CD8-positive, alpha-beta memory T cell (primary cell): ENCODE results near the gene EPAS1. TPM values are rescaled to one million over a fixed set of nuclear protein-coding genes. Genes with fewer than 3 reads are reported as not detected.
A peak's percentile ranks its signal among the peaks of the same experiment; 100 is the strongest.

ENCODE experiments used
- CTCF ChIA-PET: fragments of 350-600 bp; sonication (Branson Sonifier 250); formaldehyde crosslinking; loops from one replicate; lab custom pipeline; 2021; ENCODE audit warnings: antibody characterized with exemption; lab: Charles Lee
- POLR2A ChIA-PET: fragments of 350-600 bp; sonication (Branson Sonifier 250); formaldehyde crosslinking; loops from one replicate; lab custom pipeline; 2021; ENCODE audit warnings: antibody characterized with exemption; lab: Charles Lee
- DNase-seq, 5 donors: peaks; one replicate each; pipeline versions ENCODE4 v3.0.0 to v3.0.0-alpha.2; 2020 to 2022; ENCODE audit warnings: mixed read lengths in 1 of 5
- H3K27ac ChIP-seq: one replicate; pipeline ENCODE4 v1.7.0; 2013; ENCODE audit warnings: low read depth, mild to moderate bottlenecking, low read length, moderate library complexity
- H3K27me3 ChIP-seq: 2 replicates; pipeline ENCODE4 v1.7.0; 2013; ENCODE audit warnings: low read length, mild to moderate bottlenecking; ENCODE audit not compliant: insufficient read depth, poor library complexity, severe bottlenecking
- H3K36me3 ChIP-seq: 2 replicates; pipeline ENCODE4 v1.7.0; 2013; ENCODE audit warnings: mild to moderate bottlenecking, low read length, moderate library complexity; ENCODE audit not compliant: insufficient read depth
- H3K4me1 ChIP-seq: 2 replicates; pipeline ENCODE4 v1.7.0; 2013; ENCODE audit warnings: mild to moderate bottlenecking, low read length, moderate library complexity; ENCODE audit not compliant: insufficient read depth
- H3K4me3 ChIP-seq: 2 replicates; pipeline ENCODE4 v1.7.0; 2013; ENCODE audit warnings: mild to moderate bottlenecking, low read length
- H3K9me3 ChIP-seq: 2 replicates; pipeline ENCODE4 v1.7.0; 2013; ENCODE audit warnings: mild to moderate bottlenecking, low read length
- H3K27ac Mint-ChIP-seq, 8 donors: one replicate each; pipeline ENCODE4 v1.8.0; 2020 to 2021; ENCODE audit warnings: mixed read lengths in 8 of 8, mild to moderate bottlenecking in 6 of 8, inconsistent platforms in 3 of 8, moderate library complexity in 3 of 8
- H3K27me3 Mint-ChIP-seq, 2 donors: one replicate each; pipeline ENCODE4 v1.8.0; 2020 to 2021; ENCODE audit warnings: mixed read lengths in 2 of 2, mild to moderate bottlenecking in 1 of 2, moderate library complexity in 1 of 2
- H3K36me3 Mint-ChIP-seq, 3 donors: one replicate each; pipeline ENCODE4 v1.8.0; 2020 to 2021; ENCODE audit warnings: mixed read lengths in 3 of 3, inconsistent platforms in 1 of 3, mild to moderate bottlenecking in 1 of 3
- H3K4me1 Mint-ChIP-seq, 3 donors: one replicate each; pipeline ENCODE4 v1.8.0; 2020 to 2021; ENCODE audit warnings: mixed read lengths in 3 of 3, inconsistent platforms in 1 of 3, mild to moderate bottlenecking in 1 of 3
- H3K4me3 Mint-ChIP-seq, 7 donors: one replicate each; pipeline ENCODE4 v1.8.0; 2020 to 2021; ENCODE audit warnings: mixed read lengths in 7 of 7, mild to moderate bottlenecking in 6 of 7, moderate library complexity in 4 of 7, inconsistent platforms in 2 of 7
- H3K9me3 Mint-ChIP-seq, 5 donors: one replicate each; pipeline ENCODE4 v1.8.0; 2020 to 2022; ENCODE audit warnings: mixed read lengths in 5 of 5, mild to moderate bottlenecking in 3 of 5, moderate library complexity in 2 of 5, inconsistent platforms in 1 of 5
- polyA plus RNA-seq: library from polyadenylated mRNA; unstranded; fragments of 300-500 nt; fragmentation: Illumina TruSeq; gene quantifications from one replicate; pipeline ENCODE4 v1.2.3, GENCODE V29; 2021
- total RNA-seq, 2 experiments: library from RNA; stranded (reverse); gene quantifications; one replicate each; pipeline ENCODE4 v1.2.3, GENCODE V29; 2021

The EPAS1 gene
- total and polyA plus RNA-seq, 3 experiments from 2014 or later = 1.4 to 14.5 (median 9.0) TPM

DNA sequence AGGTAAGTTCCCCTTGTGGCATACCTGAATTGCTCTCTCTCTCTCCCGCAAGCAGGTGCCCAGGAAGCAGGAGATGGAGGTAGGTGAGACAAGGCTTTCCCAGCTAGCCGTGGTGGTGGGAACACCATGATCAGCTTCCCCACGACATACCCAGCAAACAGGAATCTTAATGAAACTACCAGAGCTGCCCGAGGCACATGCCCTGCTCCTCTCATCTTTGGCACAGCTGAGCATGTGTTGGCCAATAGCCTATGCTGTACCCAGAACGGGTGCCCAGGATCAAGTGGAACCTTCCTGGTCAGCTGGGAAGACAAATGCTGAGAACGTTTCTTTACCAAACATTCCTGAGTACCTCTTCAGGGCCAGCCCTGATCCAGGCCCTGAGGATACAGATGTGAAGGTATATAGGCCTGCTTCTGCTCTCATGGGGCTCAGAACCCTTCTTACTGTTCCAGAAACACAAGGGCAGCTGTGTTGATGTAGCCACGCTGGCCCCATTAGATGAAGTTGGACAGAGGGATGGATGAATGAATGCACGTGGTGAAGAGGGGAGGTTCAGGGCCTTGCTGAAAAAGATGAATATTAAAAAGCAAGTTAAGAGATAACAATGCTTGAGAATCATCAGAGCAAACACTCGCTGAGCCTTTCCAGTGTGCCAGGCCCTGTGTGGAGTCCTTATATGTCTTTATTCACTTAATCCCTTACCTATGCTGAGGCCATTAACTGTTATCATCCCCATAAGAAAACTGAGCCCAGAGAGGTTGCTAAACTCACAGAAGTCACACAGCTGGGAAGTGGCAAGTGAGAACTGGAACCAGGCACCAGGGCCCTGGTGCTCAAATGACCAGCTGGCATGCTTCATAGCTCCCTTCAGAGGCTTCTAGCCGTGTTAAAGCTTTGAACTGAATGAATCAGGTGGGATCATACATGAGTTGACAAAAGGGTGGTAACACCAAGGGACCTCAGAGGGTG is 113.4 kb downstream of the EPAS1 start:
- peaks cover 0 to 4% (median 4%) of the 10 kb centered on the region in 5 donors for H3K9me3 Mint-ChIP-seq
- DNase-seq = no peak
- H3K4me1 Mint-ChIP-seq = no peaks in the 10 kb centered on the region
- H3K9me3 ChIP-seq = no peaks in the 10 kb centered on the region
- H3K27ac ChIP-seq = no peak overlapping the region
- peaks cover 2 to 3% of the 10 kb centered on the region in 2 donors for H3K27me3 Mint-ChIP-seq
- CTCF ChIA-PET = no interaction called here
- H3K4me1 ChIP-seq = no peaks in the 10 kb centered on the region
- no peaks in the 10 kb centered on the region for H3K36me3 ChIP-seq
- H3K36me3 Mint-ChIP-seq = peaks cover 0 to 5% (median 2%) of the 10 kb centered on the region in 3 donors
- H3K27me3 ChIP-seq = no peaks in the 10 kb centered on the region
- no peak overlapping the region for H3K4me3 Mint-ChIP-seq
- no peak overlapping the region for H3K4me3 ChIP-seq
- POLR2A ChIA-PET = no interaction called here
- H3K27ac Mint-ChIP-seq = peak overlapping the region in 1 of 8 donors; percentile 44

DNA sequence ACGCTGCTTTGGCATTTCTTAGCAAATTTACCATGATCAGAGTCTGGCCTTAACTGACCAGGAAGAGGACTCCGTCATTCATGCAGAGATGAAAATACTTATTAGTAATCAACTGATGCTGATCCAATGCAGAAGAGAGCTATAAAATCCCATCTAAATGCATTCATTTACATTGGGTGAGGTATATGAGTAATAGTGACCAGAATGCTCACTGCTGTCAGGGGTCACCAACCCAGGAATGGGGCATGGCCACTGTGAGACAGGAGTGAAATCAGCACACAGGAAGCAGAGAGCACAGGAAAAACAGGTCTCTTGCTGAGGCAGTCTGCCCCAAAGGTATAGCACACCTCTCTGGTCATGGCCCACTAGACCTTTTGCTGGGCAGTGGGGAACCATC is 114.0 kb downstream of the EPAS1 start:
- Histone ChIP-seq H3K36me3 (no peaks in the 10 kb centered on the region), H3K9me3 (no peaks in the 10 kb centered on the region), H3K4me1 (no peaks in the 10 kb centered on the region), H3K27ac (no peak overlapping the region), H3K4me3 (no peak overlapping the region), H3K27me3 (no peaks in the 10 kb centered on the region)
- Mint-ChIP-seq H3K36me3 (peaks cover 1 to 11% (median 2%) of the 10 kb centered on the region in 3 donors), H3K4me1 (no peaks in the 10 kb centered on the region), H3K9me3 (peaks cover 3 to 10% (median 9%) of the 10 kb centered on the region in 5 donors), H3K27ac (no peak overlapping the region), H3K27me3 (peaks cover 0 to 7% of the 10 kb centered on the region in 2 donors), H3K4me3 (no peak overlapping the region)
- CTCF ChIA-PET = no interaction called here
- no peak for DNase-seq
- POLR2A ChIA-PET = no interaction called here

DNA sequence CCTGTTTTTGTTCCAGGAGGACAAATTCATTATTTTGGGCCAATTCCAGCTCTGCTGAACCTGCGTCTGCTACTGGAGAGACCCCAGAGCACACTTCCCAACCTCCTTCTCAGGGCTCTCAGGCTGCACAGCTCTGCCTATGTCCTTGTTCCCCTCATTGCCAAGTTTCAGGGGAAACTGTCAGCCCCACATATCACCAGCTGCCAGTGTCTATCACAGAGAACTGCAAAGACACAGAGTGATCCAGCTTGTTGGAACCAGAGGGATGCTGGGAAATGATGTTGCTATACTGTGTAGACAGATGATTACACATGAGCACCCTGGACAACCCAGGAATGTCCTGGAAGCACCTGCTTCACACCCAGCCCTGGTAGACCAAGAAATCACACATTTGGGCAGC is 114.8 kb downstream of the EPAS1 start:
- Histone ChIP-seq H3K4me3 (no peak overlapping the region), H3K4me1 (no peaks in the 10 kb centered on the region), H3K36me3 (no peaks in the 10 kb centered on the region), H3K9me3 (no peaks in the 10 kb centered on the region), H3K27ac (no peak overlapping the region), H3K27me3 (no peaks in the 10 kb centered on the region)
- CTCF ChIA-PET = no interaction called here
- no peak overlapping the region for H3K4me3 Mint-ChIP-seq
- DNase-seq = no peak
- no peak overlapping the region for H3K27ac Mint-ChIP-seq
- H3K9me3 Mint-ChIP-seq = peaks cover 10 to 16% (median 14%) of the 10 kb centered on the region in 5 donors
- no peaks in the 10 kb centered on the region for H3K4me1 Mint-ChIP-seq
- POLR2A ChIA-PET = no interaction called here
- peaks cover 0 to 7% of the 10 kb centered on the region in 2 donors for H3K27me3 Mint-ChIP-seq
- H3K36me3 Mint-ChIP-seq = peaks cover 1 to 18% (median 2%) of the 10 kb centered on the region in 3 donors

DNA sequence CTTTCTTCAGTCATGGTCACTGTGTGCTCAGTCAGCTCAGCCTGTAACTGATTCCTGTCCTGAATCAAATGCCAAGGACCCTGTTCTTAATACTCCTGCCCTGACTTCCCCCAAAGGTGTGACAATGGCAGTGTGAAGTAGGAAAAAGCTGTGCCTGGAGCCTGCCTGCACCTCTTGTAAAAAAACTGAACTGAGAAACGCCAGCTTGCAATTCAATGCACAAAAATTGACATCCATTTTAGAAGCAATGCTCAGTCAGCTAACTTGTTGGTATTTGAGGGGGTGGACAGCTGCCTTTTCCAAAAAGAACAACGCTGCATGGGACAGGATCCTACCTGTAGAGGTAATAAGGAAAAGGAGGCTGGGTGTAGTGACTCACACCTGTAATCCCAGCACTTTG is 115.9 kb downstream of the EPAS1 start:
- no peaks in the 10 kb centered on the region for H3K36me3 ChIP-seq
- H3K27ac Mint-ChIP-seq = no peak overlapping the region
- no peaks in the 10 kb centered on the region for H3K4me1 Mint-ChIP-seq
- no peaks in the 10 kb centered on the region for H3K27me3 ChIP-seq
- H3K27me3 Mint-ChIP-seq = peaks cover 0 to 7% of the 10 kb centered on the region in 2 donors
- H3K9me3 Mint-ChIP-seq = peaks cover 13 to 26% (median 22%) of the 10 kb centered on the region in 5 donors
- CTCF ChIA-PET = no interaction called here
- H3K4me3 ChIP-seq = no peak overlapping the region
- H3K27ac ChIP-seq = no peak overlapping the region
- no peaks in the 10 kb centered on the region for H3K9me3 ChIP-seq
- no peak for DNase-seq
- H3K4me3 Mint-ChIP-seq = no peak overlapping the region
- POLR2A ChIA-PET = no interaction called here
- H3K4me1 ChIP-seq = no peaks in the 10 kb centered on the region
- H3K36me3 Mint-ChIP-seq = peaks cover 1 to 26% (median 4%) of the 10 kb centered on the region in 3 donors

DNA sequence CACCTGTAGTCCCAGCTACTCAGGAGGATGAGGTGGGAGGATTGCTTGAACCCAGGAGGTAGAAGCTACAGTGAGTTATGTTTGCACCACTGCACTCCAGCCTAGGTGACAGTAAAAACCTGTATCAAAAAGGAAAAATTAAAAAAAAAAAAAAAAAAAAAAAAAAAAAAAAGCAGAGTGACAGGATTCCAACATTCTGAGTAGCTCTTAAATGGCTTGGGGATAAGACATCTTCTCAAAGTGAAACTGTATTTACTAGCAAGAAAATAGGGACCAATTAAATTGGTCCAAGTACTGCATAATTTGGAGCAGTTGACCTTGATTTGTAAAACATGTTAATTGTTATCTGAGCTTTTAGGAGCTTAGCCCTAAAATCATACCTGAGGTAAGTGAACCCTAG is 116.4 kb downstream of the EPAS1 start:
- POLR2A ChIA-PET = no interaction called here
- CTCF ChIA-PET = interaction anchor here (1.2 kb wide), 1 partner anchor 350 kb away, joined by 3 read pairs; no protein-coding TSS in a partner anchor
- H3K4me1 Mint-ChIP-seq = no peaks in the 10 kb centered on the region

DNA sequence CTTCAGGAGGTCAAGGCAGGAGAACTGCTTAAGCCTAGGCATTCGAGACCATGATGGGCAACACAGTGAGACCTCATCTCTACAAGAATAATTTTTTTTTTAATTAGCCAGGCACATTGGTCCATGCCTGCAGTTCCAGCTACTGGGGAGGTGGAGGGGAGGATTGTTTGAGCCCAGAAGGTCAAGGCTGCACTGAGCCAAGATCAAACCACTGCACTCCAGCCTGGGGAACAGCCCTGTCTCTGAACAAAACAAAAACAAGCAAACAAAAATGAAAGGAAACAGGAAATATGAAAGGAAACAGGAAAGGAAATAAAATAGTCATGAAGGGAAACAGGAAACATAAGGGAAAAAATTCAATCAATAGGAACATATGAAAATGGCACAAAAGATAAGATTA is 117.5 kb downstream of the EPAS1 start:
- H3K4me3 Mint-ChIP-seq = no peak overlapping the region
- H3K27ac Mint-ChIP-seq = no peak overlapping the region
- peaks cover 0 to 7% of the 10 kb centered on the region in 2 donors for H3K27me3 Mint-ChIP-seq

More for the DNA sequence above, 116.4 kb downstream of the EPAS1 start:
- peaks cover 1 to 30% (median 4%) of the 10 kb centered on the region in 3 donors for H3K36me3 Mint-ChIP-seq
- peaks cover 16 to 28% (median 23%) of the 10 kb centered on the region in 5 donors for H3K9me3 Mint-ChIP-seq
- Histone ChIP-seq H3K9me3 (no peaks in the 10 kb centered on the region), H3K4me3 (no peak overlapping the region), H3K27ac (no peak overlapping the region), H3K36me3 (no peaks in the 10 kb centered on the region), H3K4me1 (no peaks in the 10 kb centered on the region), H3K27me3 (no peaks in the 10 kb centered on the region)
- H3K4me3 Mint-ChIP-seq = no peak overlapping the region
- H3K27me3 Mint-ChIP-seq = peaks cover 0 to 7% of the 10 kb centered on the region in 2 donors
- no peak overlapping the region for H3K27ac Mint-ChIP-seq
- no peak for DNase-seq

DNA sequence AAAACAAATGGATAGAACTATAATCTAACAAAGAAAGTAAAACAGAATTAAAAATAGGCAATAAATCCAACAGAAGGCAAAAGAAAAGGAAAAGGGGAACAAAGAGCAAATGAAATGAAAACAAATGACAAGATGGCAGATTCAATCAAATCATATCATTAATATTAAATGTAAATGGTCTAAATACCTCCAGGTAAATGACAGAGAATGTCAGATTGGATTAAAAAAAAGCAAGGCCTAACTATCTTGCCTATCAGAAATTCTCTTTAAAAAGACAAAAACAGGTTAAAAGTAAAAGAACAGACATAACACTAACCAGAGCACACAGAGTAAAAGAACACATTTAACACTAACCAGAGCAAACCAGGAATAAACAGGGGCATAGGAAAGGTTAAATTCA is 119.1 kb downstream of the EPAS1 start:
- no peak for DNase-seq
- Histone ChIP-seq H3K36me3 (no peaks in the 10 kb centered on the region), H3K4me3 (no peak overlapping the region), H3K9me3 (no peaks in the 10 kb centered on the region), H3K27ac (no peak overlapping the region), H3K27me3 (no peaks in the 10 kb centered on the region), H3K4me1 (no peaks in the 10 kb centered on the region)
- CTCF ChIA-PET = no interaction called here
- H3K4me3 Mint-ChIP-seq = no peak overlapping the region
- POLR2A ChIA-PET = no interaction called here
- no peaks in the 10 kb centered on the region for H3K4me1 Mint-ChIP-seq
- peaks cover 16 to 28% (median 23%) of the 10 kb centered on the region in 5 donors for H3K9me3 Mint-ChIP-seq
- no peak overlapping the region for H3K27ac Mint-ChIP-seq
- H3K27me3 Mint-ChIP-seq = peaks cover 0 to 7% of the 10 kb centered on the region in 2 donors
- H3K36me3 Mint-ChIP-seq = peaks cover 1 to 30% (median 4%) of the 10 kb centered on the region in 3 donors

More for the DNA sequence above, 117.5 kb downstream of the EPAS1 start:
- no peaks in the 10 kb centered on the region for H3K36me3 ChIP-seq
- DNase-seq = no peak
- no peak overlapping the region for H3K4me3 ChIP-seq
- no peak overlapping the region for H3K27ac ChIP-seq
- CTCF ChIA-PET = interaction anchor here (1.2 kb wide), 1 partner anchor 351 kb away, joined by 3 read pairs; no protein-coding TSS in a partner anchor
- no peaks in the 10 kb centered on the region for H3K9me3 ChIP-seq
- peaks cover 1 to 30% (median 4%) of the 10 kb centered on the region in 3 donors for H3K36me3 Mint-ChIP-seq
- H3K9me3 Mint-ChIP-seq = peaks cover 16 to 28% (median 23%) of the 10 kb centered on the region in 5 donors
- no peaks in the 10 kb centered on the region for H3K4me1 ChIP-seq
- no peaks in the 10 kb centered on the region for H3K4me1 Mint-ChIP-seq
- POLR2A ChIA-PET = no interaction called here
- H3K27me3 ChIP-seq = no peaks in the 10 kb centered on the region
